WERI-Rb-1 (cell line): ENCODE results near the gene SHCBP1L.

Experiments used
- DNase-seq: peaks from one replicate; pipeline ENCODE4 v3.0.0-alpha.2; 2020
- H3K27ac ChIP-seq: fragments of 250-450 bp; sonication (Bioruptor Pico); 2 replicates; pipeline ENCODE4 v1.5.1; 2020; ENCODE audit warnings: mild to moderate bottlenecking, moderate library complexity
- H3K27me3 ChIP-seq: fragments of 250-450 bp; sonication (Bioruptor Pico); 2 replicates; pipeline ENCODE4 v1.5.1; 2021; ENCODE audit warnings: mild to moderate bottlenecking, low read depth, moderate library complexity; ENCODE audit not compliant: insufficient read depth, severe bottlenecking
- H3K36me3 ChIP-seq: fragments of 250-450 bp; sonication (Bioruptor Pico); 2 replicates; pipeline ENCODE4 v1.5.1; 2020; ENCODE audit warnings: mild to moderate bottlenecking, moderate library complexity
- H3K4me3 ChIP-seq: 2 replicates; pipeline ENCODE4 v1.5.1; 2011; ENCODE audit warnings: low read depth, mild to moderate bottlenecking, control low read depth, low read length
- H3K9me3 ChIP-seq: fragments of 250-450 bp; sonication (Bioruptor Pico); 2 replicates; pipeline ENCODE4 v1.5.1; 2021; ENCODE audit warnings: mild to moderate bottlenecking, moderate library complexity; ENCODE audit not compliant: severe bottlenecking
- TF ChIP-seq, protein P1 (sequence below): IDR thresholded peaks from 2 replicates; pipeline ENCODE4 v1.5.1; 2011; ENCODE audit warnings: low read depth, mild to moderate bottlenecking, control low read depth, inconsistent platforms, low read length

Gene SHCBP1L

DNA sequence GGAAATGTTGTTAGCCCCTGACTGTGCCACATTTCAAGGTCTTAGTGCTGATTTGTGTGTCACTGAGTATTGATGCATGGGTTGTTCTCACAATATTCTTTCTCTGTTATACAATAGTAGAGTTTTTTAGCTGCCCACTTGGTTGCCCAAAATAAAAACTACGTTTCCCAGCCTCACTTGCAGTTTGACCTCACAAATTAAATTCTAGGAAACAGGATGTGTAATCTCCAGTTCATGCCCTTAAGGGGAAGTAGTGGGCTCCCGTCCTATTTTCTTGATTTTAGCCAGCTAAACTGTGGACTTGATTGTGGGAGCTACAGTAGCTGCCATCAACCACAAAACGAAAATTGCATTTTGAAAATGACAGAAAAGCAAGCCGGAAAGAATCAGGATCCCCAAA is 42.9 kb upstream of the SHCBP1L start:
- H3K36me3 ChIP-seq, result no peaks in the 10 kb centered on the region
- TF ChIP-seq, protein P1, sequence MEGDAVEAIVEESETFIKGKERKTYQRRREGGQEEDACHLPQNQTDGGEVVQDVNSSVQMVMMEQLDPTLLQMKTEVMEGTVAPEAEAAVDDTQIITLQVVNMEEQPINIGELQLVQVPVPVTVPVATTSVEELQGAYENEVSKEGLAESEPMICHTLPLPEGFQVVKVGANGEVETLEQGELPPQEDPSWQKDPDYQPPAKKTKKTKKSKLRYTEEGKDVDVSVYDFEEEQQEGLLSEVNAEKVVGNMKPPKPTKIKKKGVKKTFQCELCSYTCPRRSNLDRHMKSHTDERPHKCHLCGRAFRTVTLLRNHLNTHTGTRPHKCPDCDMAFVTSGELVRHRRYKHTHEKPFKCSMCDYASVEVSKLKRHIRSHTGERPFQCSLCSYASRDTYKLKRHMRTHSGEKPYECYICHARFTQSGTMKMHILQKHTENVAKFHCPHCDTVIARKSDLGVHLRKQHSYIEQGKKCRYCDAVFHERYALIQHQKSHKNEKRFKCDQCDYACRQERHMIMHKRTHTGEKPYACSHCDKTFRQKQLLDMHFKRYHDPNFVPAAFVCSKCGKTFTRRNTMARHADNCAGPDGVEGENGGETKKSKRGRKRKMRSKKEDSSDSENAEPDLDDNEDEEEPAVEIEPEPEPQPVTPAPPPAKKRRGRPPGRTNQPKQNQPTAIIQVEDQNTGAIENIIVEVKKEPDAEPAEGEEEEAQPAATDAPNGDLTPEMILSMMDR, result no peak
- DNase-seq, result no peak
- no peaks in the 10 kb centered on the region for H3K9me3 ChIP-seq
- H3K27ac ChIP-seq, result no peak overlapping the region
- no peak overlapping the region for H3K4me3 ChIP-seq
- no peaks in the 10 kb centered on the region for H3K27me3 ChIP-seq

- H3K4me3 ChIP-seq, result no peak overlapping the region
- H3K36me3 ChIP-seq, result no peaks in the 10 kb centered on the region
- TF ChIP-seq, protein P1, result no peak
- no peaks in the 10 kb centered on the region for H3K9me3 ChIP-seq
- no peak for DNase-seq
- H3K27me3 ChIP-seq, result no peaks in the 10 kb centered on the region
- H3K27ac ChIP-seq, result no peak overlapping the region
These were observed 40.8 kb upstream of the SHCBP1L start for GRCh38 chr1:182993746-182994145.

DNA sequence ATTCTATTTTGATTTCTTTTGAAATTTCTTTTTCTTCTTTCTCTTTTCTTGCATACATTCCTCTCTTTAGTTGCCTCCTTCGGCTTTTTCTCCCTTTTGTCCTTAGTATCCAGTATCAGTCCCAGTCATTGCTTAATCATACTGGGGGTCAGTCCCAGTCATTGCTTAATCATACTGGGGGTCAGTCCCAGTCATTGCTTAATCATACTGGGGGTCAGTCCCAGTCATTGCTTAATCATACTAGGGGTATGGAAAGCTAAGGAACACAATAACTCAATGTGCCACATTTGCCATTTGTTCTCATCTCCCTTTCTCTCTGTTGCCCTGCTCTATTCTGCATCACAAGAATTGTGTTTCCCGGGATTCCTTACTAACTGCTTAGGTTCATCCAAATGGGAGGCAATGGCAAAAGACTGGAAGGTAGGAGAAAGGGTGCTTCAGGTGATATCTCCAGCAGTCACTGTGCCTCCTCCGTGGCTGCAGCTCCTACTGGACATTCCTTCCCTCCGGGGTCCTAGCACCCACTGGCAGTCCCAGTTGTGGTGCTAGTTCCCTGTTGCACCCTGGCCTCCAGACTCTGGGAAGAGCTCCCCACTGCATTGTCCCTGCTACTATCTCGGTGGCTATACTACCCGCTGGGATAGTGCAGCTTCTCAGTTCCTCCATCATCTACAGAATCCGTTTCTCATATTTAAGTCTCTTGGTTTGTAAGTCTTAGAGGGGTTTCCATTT is 37.6 kb upstream of the SHCBP1L start:
- no peak for DNase-seq
- Histone ChIP-seq H3K36me3 (no peaks in the 10 kb centered on the region), H3K9me3 (no peaks in the 10 kb centered on the region), H3K27ac (no peak overlapping the region), H3K4me3 (no peak overlapping the region), H3K27me3 (no peaks in the 10 kb centered on the region)
- TF ChIP-seq, protein P1, result no peak

DNA sequence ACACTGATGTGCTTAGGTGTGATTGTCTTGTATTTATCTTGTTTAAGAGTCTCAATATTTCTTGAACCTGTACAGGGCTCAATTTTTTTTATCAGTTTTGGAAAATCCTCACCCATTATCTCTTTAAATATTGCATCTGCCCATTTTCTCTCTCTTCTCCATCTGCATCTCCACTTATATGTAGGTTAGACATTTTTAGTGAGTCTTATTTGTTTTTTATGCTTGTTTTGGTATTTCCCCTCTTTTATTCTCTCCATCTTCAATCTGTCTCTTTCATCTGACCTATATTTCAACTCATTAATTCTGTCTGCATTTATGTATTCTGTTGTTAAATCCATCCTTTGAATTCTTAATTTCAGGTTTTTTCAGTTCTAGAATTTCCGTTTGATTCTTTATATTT is 32.9 kb upstream of the SHCBP1L start:
- TF ChIP-seq, protein P1, result no peak
- no peak overlapping the region for H3K27ac ChIP-seq
- H3K9me3 ChIP-seq, result no peaks in the 10 kb centered on the region
- no peaks in the 10 kb centered on the region for H3K36me3 ChIP-seq
- no peak overlapping the region for H3K4me3 ChIP-seq
- no peak for DNase-seq
- no peaks in the 10 kb centered on the region for H3K27me3 ChIP-seq

- Histone ChIP-seq H3K27me3 (no peaks in the 10 kb centered on the region), H3K9me3 (no peaks in the 10 kb centered on the region), H3K4me3 (no peak overlapping the region), H3K36me3 (no peaks in the 10 kb centered on the region), H3K27ac (no peak overlapping the region)
- no peak for DNase-seq
- TF ChIP-seq, protein P1, result no peak
These were observed 31.7 kb upstream of the SHCBP1L start for GRCh38 chr1:182984621-182985020.

GRCh38 chr1:182984138-182984537 is 31.2 kb upstream of the SHCBP1L start:
- H3K27ac ChIP-seq, result no peak overlapping the region
- H3K9me3 ChIP-seq, result no peaks in the 10 kb centered on the region
- H3K36me3 ChIP-seq, result no peaks in the 10 kb centered on the region
- H3K27me3 ChIP-seq, result no peaks in the 10 kb centered on the region
- TF ChIP-seq, protein P1, result no peak
- no peak for DNase-seq
- no peak overlapping the region for H3K4me3 ChIP-seq
